Epithelial cell of esophagus (primary cell): Measurements from ENCODE around the gene ARHGAP22.

Experiments
- DNase-seq: peaks from one replicate; pipeline ENCODE4 v3.0.0; 2010; ENCODE audit warnings: low read depth
- H3K4me3 ChIP-seq: 2 replicates; pipeline ENCODE4 v1.5.1; 2011; ENCODE audit warnings: mild to moderate bottlenecking, low read length, control low read depth
- CTCF ChIP-seq: IDR thresholded peaks from 2 replicates; pipeline ENCODE4 v1.5.1; 2011; ENCODE audit warnings: low read depth, mild to moderate bottlenecking, low read length, control low read depth, inconsistent platforms; ENCODE audit not compliant: insufficient read depth; ENCODE audit errors: missing control alignments

ARHGAP22 gene

DNA sequence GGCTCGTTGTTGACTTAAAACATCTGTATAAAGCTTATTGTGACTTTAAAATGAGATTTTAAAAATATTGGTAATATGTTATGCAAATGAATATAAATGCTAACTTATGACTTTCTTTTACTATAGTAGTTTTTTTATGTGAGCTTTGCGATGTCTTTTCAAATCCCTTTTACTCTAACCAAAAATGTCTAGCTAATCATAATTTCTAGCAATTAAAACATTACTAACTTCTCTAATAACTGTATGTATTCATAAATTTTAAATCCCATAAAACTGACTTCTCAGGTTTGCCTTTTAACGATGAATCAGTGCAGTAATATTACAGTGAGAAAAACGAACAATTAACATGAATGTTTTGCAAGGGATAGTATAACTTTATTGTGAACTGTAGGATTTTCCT is 185.2 kb downstream of the ARHGAP22 start:
- DNase-seq: no peak
- no peak for TF ChIP-seq CTCF
- no peak overlapping the region for H3K4me3 ChIP-seq

- DNase-seq: no peak
- no peak overlapping the region for H3K4me3 ChIP-seq
- no peak for TF ChIP-seq CTCF
Measured at GRCh38 chr10:48418189-48418788, 186.6 kb downstream of the ARHGAP22 start.

GRCh38 chr10:48417374-48417773 is 187.5 kb downstream of the ARHGAP22 start:
- peak; percentile 94 for DNase-seq
- no peak overlapping the region for H3K4me3 ChIP-seq
- no peak for TF ChIP-seq CTCF

GRCh38 chr10:48416584-48417232 is 188.2 kb downstream of the ARHGAP22 start:
- no peak overlapping the region for H3K4me3 ChIP-seq
- peak; percentile 21 for TF ChIP-seq CTCF
- DNase-seq: peak; percentile 9

DNA sequence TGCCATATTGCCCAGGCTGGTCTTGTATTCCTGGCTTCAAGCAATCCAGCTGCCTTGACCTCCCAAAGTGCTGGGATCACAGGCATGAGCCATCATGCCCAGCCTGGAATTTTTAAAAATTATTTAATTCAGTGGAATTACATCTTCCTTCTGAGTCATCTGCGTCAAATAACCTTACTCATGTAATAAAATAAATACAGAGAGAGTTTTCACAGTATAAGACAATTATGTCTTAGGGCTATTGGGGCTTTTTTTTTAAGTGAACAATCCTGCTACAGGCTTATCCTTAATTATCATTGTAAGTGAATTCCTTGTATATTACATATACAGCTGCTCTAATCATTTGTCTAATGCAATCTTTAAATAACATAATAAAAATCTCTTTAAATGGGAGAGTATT is 190.1 kb downstream of the ARHGAP22 start:
- DNase-seq: peak; percentile 70
- H3K4me3 ChIP-seq: no peak overlapping the region
- no peak for TF ChIP-seq CTCF

GRCh38 chr10:48414160-48414559 is 190.7 kb downstream of the ARHGAP22 start:
- no peak for TF ChIP-seq CTCF
- no peak for DNase-seq

DNA sequence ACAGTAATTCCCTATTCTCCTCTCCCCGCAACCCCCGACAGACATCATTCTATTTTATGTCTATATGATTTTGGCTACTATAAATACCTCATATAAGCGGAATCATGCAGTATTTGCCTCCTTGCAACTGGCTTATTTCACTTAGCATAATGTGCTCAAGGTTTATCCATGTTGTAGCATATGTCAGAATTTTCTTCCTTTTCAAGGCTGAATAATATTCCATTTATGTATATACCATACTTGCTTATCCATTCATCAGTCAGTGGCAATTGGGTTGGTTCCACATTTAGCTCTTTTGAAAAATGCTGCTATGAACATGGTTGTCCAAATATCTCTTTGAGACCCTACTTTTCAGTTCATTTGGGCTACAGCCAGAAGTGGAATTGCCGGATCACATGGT is 191.9 kb downstream of the ARHGAP22 start:
- no peak for DNase-seq

More at GRCh38 chr10:48414160-48414559, 190.7 kb downstream of the ARHGAP22 start:
- H3K4me3 ChIP-seq: no peak overlapping the region

More for the DNA sequence above, 191.9 kb downstream of the ARHGAP22 start:
- no peak overlapping the region for H3K4me3 ChIP-seq
- TF ChIP-seq CTCF: no peak
